GM20000 (cell line): ENCODE measurements around the gene CCDC142.

Source experiments
- DNase-seq: peaks from one replicate; pipeline ENCODE4 v3.0.0; 2012; ENCODE audit warnings: low spot score
- CTCF ChIP-seq: IDR thresholded peaks from 2 replicates; pipeline ENCODE4 v1.5.1; 2012; ENCODE audit warnings: mild to moderate bottlenecking, control low read depth; ENCODE audit errors: extremely low read depth, missing control alignments

CCDC142 gene

GRCh38 chr2:74426181-74426758, 56.5 kb downstream of the CCDC142 start:
- DNase-seq, result no peak
- no peak for TF ChIP-seq CTCF

- TF ChIP-seq CTCF, result no peak
- DNase-seq, result no peak
These were observed 57.3 kb downstream of the CCDC142 start for GRCh38 chr2:74425523-74425922.

GRCh38 chr2:74424995-74425406, 57.8 kb downstream of the CCDC142 start:
- TF ChIP-seq CTCF, result no peak
- no peak for DNase-seq

GRCh38 chr2:74424139-74424992, 58.4 kb downstream of the CCDC142 start:
- DNase-seq, result no peak
- no peak for TF ChIP-seq CTCF
